ENCODE data around the gene C1orf35. TPM values are rescaled to one million over a fixed set of nuclear protein-coding genes. Genes with fewer than 3 reads are reported as not detected.

C1orf35 gene
- total and polyA plus RNA-seq, 9 of the 15 experiments (the other 6 are each of a cell fraction or from before 2014, with no cell fraction given): 3.2 to 48.7 (median 12.5) TPM

- TF ChIP-seq ZFP91 (CRISPR knock-in tag; IDR thresholded peaks at IDR 0.05) (no peak), ZNF347 (CRISPR knock-in tag; IDR thresholded peaks at IDR 0.05; ENCODE audit: low read depth) (no peak), ZNF354B (CRISPR knock-in tag; IDR thresholded peaks at IDR 0.05) (no peak), SETDB1 (IDR thresholded peaks at IDR 0.05; ENCODE audit: low read length) (no peak), CCAR2 (IDR thresholded peaks at IDR 0.05; ENCODE audit: low read depth, low read length) (no peak)
Measured at GRCh38 chr1:228145463-228146416, 42.6 kb upstream of the C1orf35 start (continued).

GRCh38 chr1:228144993-228145343, 41.8 kb upstream of the C1orf35 start:
- peaks cover 24% of the 10 kb centered on the region for H3K9me1 ChIP-seq (ENCODE audit: control insufficient read depth, insufficient read depth, low read length)
- peak overlapping the region; percentile 37 to 86 for H3K9ac ChIP-seq (ENCODE audit: insufficient read depth in 1 of 2, low read depth in 2 of 2, low read length in 2 of 2)
- WGBS (ENCODE audit: insufficient coverage, low coverage, missing lambda C conversion rate): 41% methylated on average over 8 of the region's 8 CpGs

More at GRCh38 chr1:228144993-228145343, 41.8 kb upstream of the C1orf35 start:
- BruUV-seq (replicated peaks): no TSS peak
- in situ Hi-C loops (cut with MboI): no loop called here
- H3K4me1 ChIP-seq (replicated peaks in 1 of 2; ENCODE audit: control insufficient read depth in 2 of 2, insufficient read depth in 2 of 2, low read length in 2 of 2): peaks cover 67 to 98% of the 10 kb centered on the region in 2 experiments
- H3K4me2 ChIP-seq (ENCODE audit: insufficient read depth, low read length): peak overlapping the region; percentile 74
- peak; percentile 70 for FAIRE-seq
- POLR2A ChIA-PET: interaction anchor here (0.7 to 6.0 kb wide), 10 partner anchors 9 to 314 kb away, joined by 3 to 47 read pairs (median 4); partner anchors contain the start of genes ARF1 and IBA57
- H3K27me3 ChIP-seq (ENCODE audit: control insufficient read depth in 2 of 2, insufficient read depth in 2 of 2, low read length in 2 of 2): no peaks in the 10 kb centered on the region
- H3K9me3 ChIP-seq (replicated peaks; ENCODE audit: control insufficient read depth, insufficient read depth, low read depth, low read length): no peaks in the 10 kb centered on the region
- CTCF ChIA-PET (ENCODE audit: low intra/inter-chr PET ratio): no interaction called here
- no peak overlapping the region for H2AFZ ChIP-seq (ENCODE audit: low read depth, low read length)
- no peak overlapping the region for H3K4me3 ChIP-seq
- intact Hi-C loops (cut with micrococcal nuclease): loop anchor here (1.0 kb wide), 1 partner anchor 19 kb away; no protein-coding TSS in a partner anchor
- peaks cover 94% of the 10 kb centered on the region for H3K79me2 ChIP-seq (ENCODE audit: control insufficient read depth, insufficient read depth, low read length)
- H4K20me1 ChIP-seq (replicated peaks; ENCODE audit: control insufficient read depth, insufficient read depth, low read length): peaks cover 68% of the 10 kb centered on the region
- TF ChIP-seq ZBTB7A (IDR thresholded peaks at IDR 0.05; ENCODE audit: borderline replicate concordance, control insufficient read depth, low read depth, low read length) (0 out of 2 replicates have a peak, but pooled peaks have one; percentile 16), ZNF668 (CRISPR knock-in tag; IDR thresholded peaks at IDR 0.05) (no peak), ARID4B (CRISPR knock-in tag; IDR thresholded peaks at IDR 0.05) (peak; percentile 21; the same call in 1 of the 2 replicates)
- peak overlapping the region; percentile 58 for H3K27ac ChIP-seq (ENCODE audit: extremely low read depth, low read depth, low read length)
- ATAC-seq: no peak
- no peak for DNase-seq (ENCODE audit: extremely low read depth in 1 of 4, low spot score in 3 of 4)
- peaks cover 63% of the 10 kb centered on the region; the same call in 2 of the 3 replicates for H3K36me3 ChIP-seq (ENCODE audit: control insufficient read depth, insufficient read depth, low read length)
